HL-60 (cell line): Measurements from ENCODE around the gene SLC29A3.

Experiments used
- CTCF ChIP-seq: IDR thresholded peaks from one replicate; pipeline ENCODE4 v1.5.1; 2011; ENCODE audit warnings: low read length, control low read depth, inconsistent platforms; ENCODE audit not compliant: insufficient read depth
- POLR2AphosphoS5 ChIP-seq: IDR thresholded peaks from 2 replicates; pipeline ENCODE4 v1.6.1; 2012; ENCODE audit warnings: low read depth
- SPI1 ChIP-seq: IDR thresholded peaks from 2 replicates; pipeline ENCODE4 v1.6.1; 2012; ENCODE audit warnings: low read depth, mild to moderate bottlenecking, borderline replicate concordance

GRCh38 chr10:71302874-71303568, 16.0 kb upstream of the SLC29A3 start:
- TF ChIP-seq CTCF, result peak; percentile 45
- TF ChIP-seq POLR2AphosphoS5, result no peak
- TF ChIP-seq SPI1, result no peak
